Fibroblast of lung (primary cell): ENCODE results near the gene RAC2.

Experiments
- CTCF ChIP-seq, 2 donors: IDR thresholded peaks in 1 of 2; conservative IDR thresholded peaks in 1 of 2; 1 replicate in 1 of 2; 2 replicates in 1 of 2; pipeline ENCODE4 v1.5.1; 2011 to 2012; ENCODE audit warnings: low read length in 2 of 2, control low read depth in 1 of 2, inconsistent platforms in 1 of 2, low read depth in 1 of 2, mild to moderate bottlenecking in 1 of 2
- EZH2 ChIP-seq: IDR thresholded peaks from 2 replicates; pipeline ENCODE4 v1.5.1; 2012; ENCODE audit warnings: low read length, control low read depth, mild to moderate bottlenecking; ENCODE audit errors: missing control alignments

GRCh38 chr22:37210041-37210803 is 33.8 kb downstream of the RAC2 start:
- TF ChIP-seq EZH2 (no peak), CTCF (conservative IDR thresholded peaks at IDR 0.05 in 1 of 2, IDR thresholded peaks at IDR 0.05 in 1 of 2; ENCODE audit: low read depth in 1 of 2, low read length in 2 of 2) (no peak)
